GM23248 (cell line): ENCODE data around the gene TRAM2. TPM values are rescaled to one million over a fixed set of nuclear protein-coding genes. Genes with fewer than 3 reads are reported as not detected.

ENCODE experiments used
- DNase-seq: peaks from one replicate; pipeline ENCODE4 v3.0.0-alpha.2; 2015
- H2AFZ ChIP-seq: fragments of 200-600 bp; sonication (generic); 2 replicates; pipeline ENCODE4 v1.6.1; 2016; ENCODE audit warnings: antibody characterized with exemption
- H3F3A ChIP-seq: fragments of 200-600 bp; sonication (generic); 2 replicates; pipeline ENCODE4 v1.6.1; 2016; ENCODE audit warnings: mild to moderate bottlenecking, antibody characterized with exemption, mixed run types; ENCODE audit not compliant: insufficient read depth
- H3K27ac ChIP-seq: fragments of 200-600 bp; sonication (generic); 2 replicates; pipeline ENCODE4 v1.5.1; 2016; ENCODE audit warnings: mild to moderate bottlenecking
- H3K27me3 ChIP-seq: fragments of 200-600 bp; sonication (generic); replicated peaks from 2 replicates; pipeline ENCODE4 v1.6.1; 2016; ENCODE audit warnings: mild to moderate bottlenecking; ENCODE audit not compliant: insufficient read depth
- H3K36me3 ChIP-seq: fragments of 200-600 bp; sonication (generic); 2 replicates; pipeline ENCODE4 v1.6.1; 2016; ENCODE audit warnings: low read depth, mild to moderate bottlenecking
- H3K4me1 ChIP-seq: fragments of 200-600 bp; sonication (generic); 2 replicates; pipeline ENCODE4 v1.6.1; 2016; ENCODE audit warnings: mild to moderate bottlenecking; ENCODE audit not compliant: insufficient read depth
- H3K4me2 ChIP-seq: fragments of 200-600 bp; sonication (generic); one replicate; pipeline ENCODE4 v1.6.1; 2016; ENCODE audit warnings: mild to moderate bottlenecking; ENCODE audit not compliant: unreplicated experiment
- H3K4me3 ChIP-seq: fragments of 200-600 bp; sonication (generic); 2 replicates; pipeline ENCODE4 v1.5.1; 2016; ENCODE audit warnings: mild to moderate bottlenecking
- H3K79me2 ChIP-seq: fragments of 200-600 bp; sonication (generic); 2 replicates; pipeline ENCODE4 v1.6.1; 2016; ENCODE audit warnings: mild to moderate bottlenecking; ENCODE audit not compliant: insufficient read depth
- H3K9ac ChIP-seq: fragments of 200-600 bp; sonication (generic); 2 replicates; pipeline ENCODE4 v1.6.1; 2016; ENCODE audit warnings: mild to moderate bottlenecking
- H3K9me2 ChIP-seq: fragments of 200-600 bp; sonication (generic); 2 replicates; pipeline ENCODE4 v1.6.1; 2016; ENCODE audit warnings: mixed run types, mild to moderate bottlenecking, moderate library complexity; ENCODE audit not compliant: insufficient read depth
- H3K9me3 ChIP-seq: fragments of 200-600 bp; sonication (generic); one replicate; pipeline ENCODE4 v1.6.1; 2017; ENCODE audit warnings: low read depth
- H4K20me1 ChIP-seq: fragments of 200-600 bp; sonication (generic); 2 replicates; pipeline ENCODE4 v1.6.0; 2016; ENCODE audit not compliant: insufficient read depth
- EZH2 ChIP-seq: fragments of 200-600 bp; sonication (generic); IDR thresholded peaks from 2 replicates; pipeline ENCODE4 v1.6.1; 2018; ENCODE audit warnings: antibody characterized with exemption, mild to moderate bottlenecking; ENCODE audit not compliant: insufficient read depth, poor library complexity, severe bottlenecking
- EZH2phosphoT487 ChIP-seq: fragments of 200-600 bp; sonication (generic); IDR thresholded peaks from 2 replicates; pipeline ENCODE4 v1.6.1; 2018; ENCODE audit warnings: antibody characterized with exemption, moderate library complexity, mild to moderate bottlenecking, low read depth; ENCODE audit not compliant: insufficient read depth
- WGBS, 2 experiments: methylation state at CpG; one replicate each; pipeline ENCODE4 v1.1.6; 2015 to 2017; ENCODE audit warnings: low lambda C conversion rate in 2 of 2, low coverage in 1 of 2; ENCODE audit errors: missing lambda C conversion rate in 2 of 2; 5-methylcytosine and 5-hydroxymethylcytosine counted together
- in situ Hi-C: fragments of 300-500 bp; cut with MboI; formaldehyde crosslinking; loops from 2 replicates; pipeline ENCODE4 v1.15.0; 2020
- polyA plus RNA-seq: library from polyadenylated mRNA; unstranded; fragments of >200 nt; fragmentation: Nextera tagmentation; extraction: Ambion mirVana; gene quantifications from 2 replicates; pipeline ENCODE4 v1.2.1, GENCODE V29; 2016
- total RNA-seq: library from RNA; depleted of rRNA; stranded (reverse); fragments of >200 nt; shearing (Covaris generic); gene quantifications from 2 replicates; pipeline ENCODE4 v1.2.3, GENCODE V29; 2014

Gene TRAM2
- total and polyA plus RNA-seq, 2 experiments from 2014 or later, result 141 to 174 TPM

DNA sequence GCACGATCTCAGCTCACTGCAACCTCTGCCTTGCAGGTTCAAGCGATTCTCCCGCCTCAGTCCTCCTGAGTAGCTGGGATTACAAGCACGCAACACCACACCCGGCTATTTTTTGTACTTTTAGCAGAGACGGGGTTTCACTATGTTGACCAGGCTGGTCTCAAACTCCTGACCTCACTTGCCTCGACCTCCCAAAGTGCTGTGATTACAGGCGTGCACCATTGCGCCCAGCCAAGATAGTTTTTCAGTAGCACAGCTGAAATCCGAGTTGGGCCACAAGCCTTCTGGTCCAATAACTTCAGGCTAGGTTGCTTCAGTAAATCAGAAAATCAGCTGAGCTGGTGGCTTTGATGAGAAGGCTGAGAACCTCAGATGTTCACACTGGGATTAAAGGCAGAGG, 65.7 kb downstream of the TRAM2 start:
- Histone ChIP-seq H3K4me1 (peaks cover 92% of the 10 kb centered on the region), H3K9me3 (no peaks in the 10 kb centered on the region), H3K9ac (peak overlapping the region; percentile 80), H3K79me2 (peaks cover 60% of the 10 kb centered on the region), H4K20me1 (no peaks in the 10 kb centered on the region), H3K27me3 (no peaks in the 10 kb centered on the region), H3K36me3 (peaks cover 65% of the 10 kb centered on the region), H3F3A (peaks cover 98% of the 10 kb centered on the region), H3K27ac (peak overlapping the region; percentile 98), H3K4me3 (no peak overlapping the region), H3K4me2 (peak overlapping the region; percentile 37), H3K9me2 (no peaks in the 10 kb centered on the region), H2AFZ (no peak overlapping the region)
- TF ChIP-seq EZH2phosphoT487 (no peak), EZH2 (no peak)
- WGBS, 2 experiments, result 87 to 89% methylated on average over 10 of the region's 10 CpGs
- no peak for DNase-seq
- in situ Hi-C loops, result no loop called here

GRCh38 chr6:52510213-52510562, 66.7 kb downstream of the TRAM2 start:
- Histone ChIP-seq H3K36me3 (peaks cover 63% of the 10 kb centered on the region), H3F3A (peaks cover 98% of the 10 kb centered on the region), H3K9me3 (no peaks in the 10 kb centered on the region), H2AFZ (no peak overlapping the region), H3K9me2 (no peaks in the 10 kb centered on the region), H3K27ac (peak overlapping the region; percentile 98), H3K27me3 (no peaks in the 10 kb centered on the region), H3K4me2 (peak overlapping the region; percentile 47), H3K4me1 (peaks cover 87% of the 10 kb centered on the region), H3K9ac (peak overlapping the region; percentile 80), H3K4me3 (no peak overlapping the region), H4K20me1 (no peaks in the 10 kb centered on the region), H3K79me2 (peaks cover 52% of the 10 kb centered on the region)
- DNase-seq, result no peak
- in situ Hi-C loops, result no loop called here
- TF ChIP-seq EZH2phosphoT487, result no peak
- no peak for TF ChIP-seq EZH2

GRCh38 chr6:52509281-52510212, 67.3 kb downstream of the TRAM2 start:
- H3K36me3 ChIP-seq, result peaks cover 63% of the 10 kb centered on the region
- peak overlapping the region; percentile 80 for H3K9ac ChIP-seq
- H4K20me1 ChIP-seq, result no peaks in the 10 kb centered on the region
- TF ChIP-seq EZH2phosphoT487, result no peak
- no peak for TF ChIP-seq EZH2
- H3K4me3 ChIP-seq, result no peak overlapping the region
- no peaks in the 10 kb centered on the region for H3K27me3 ChIP-seq
- H3K4me2 ChIP-seq, result peak overlapping the region; percentile 47
- H2AFZ ChIP-seq, result no peak overlapping the region
- H3K9me3 ChIP-seq, result no peaks in the 10 kb centered on the region
- in situ Hi-C loops, result no loop called here
- peak; percentile 85 for DNase-seq
- peak overlapping the region; percentile 98 for H3K27ac ChIP-seq
- peaks cover 98% of the 10 kb centered on the region for H3F3A ChIP-seq
- peaks cover 87% of the 10 kb centered on the region for H3K4me1 ChIP-seq
- H3K79me2 ChIP-seq, result peaks cover 47% of the 10 kb centered on the region
- no peaks in the 10 kb centered on the region for H3K9me2 ChIP-seq
- WGBS, 2 experiments, result 30 to 34% methylated on average over 14 of the region's 14 CpGs

- Histone ChIP-seq H3F3A (peaks cover 92% of the 10 kb centered on the region), H3K27ac (peak overlapping the region; percentile 98), H3K79me2 (peaks cover 37% of the 10 kb centered on the region), H2AFZ (no peak overlapping the region), H3K9me3 (no peaks in the 10 kb centered on the region), H3K9me2 (no peaks in the 10 kb centered on the region), H3K4me1 (peaks cover 87% of the 10 kb centered on the region), H3K27me3 (no peaks in the 10 kb centered on the region), H4K20me1 (no peaks in the 10 kb centered on the region), H3K9ac (peak overlapping the region; percentile 31; the same call in 1 of the 2 replicates), H3K4me3 (no peak overlapping the region), H3K36me3 (peaks cover 59% of the 10 kb centered on the region), H3K4me2 (peak overlapping the region; percentile 6)
- WGBS, 2 experiments, result 96% methylated on average over 5 of the region's 5 CpGs
- DNase-seq, result no peak
- TF ChIP-seq EZH2 (no peak), EZH2phosphoT487 (no peak)
- in situ Hi-C loops, result no loop called here
Measured at GRCh38 chr6:52508261-52508739, 68.6 kb downstream of the TRAM2 start.
